Thyroid gland (tissue), 4 donors: ENCODE results near the gene HRH1. TPM values are rescaled to one million over a fixed set of nuclear protein-coding genes. Genes with fewer than 3 reads are reported as not detected.
"Not testable (repeated sequence)": the region's sequence is repeated elsewhere in the genome, so short reads cannot be mapped to it uniquely, and the experiment has no call there.

Experiments
- DNase-seq, 2 donors: peaks; one replicate each; pipeline ENCODE4 v3.0.0-alpha.2; 2019
- H3K27ac ChIP-seq, 3 donors: fragments of 200-600 bp; sonication (generic); 1 replicate in 2 of 3; 2 replicates in 1 of 3; pipeline ENCODE4 v1.5.1; 2016 to 2019; ENCODE audit warnings: mild to moderate bottlenecking in 1 of 3, moderate library complexity in 1 of 3
- H3K27me3 ChIP-seq: fragments of 200-600 bp; sonication (generic); one replicate; pipeline ENCODE4 v1.5.1; 2019
- H3K36me3 ChIP-seq, 2 donors: fragments of 200-600 bp; sonication (generic); one replicate each; pipeline ENCODE4 v1.5.1; 2016 to 2019
- H3K4me1 ChIP-seq, 2 donors: fragments of 200-600 bp; sonication (generic); one replicate each; pipeline ENCODE4 v1.5.1; 2017 to 2019
- H3K4me3 ChIP-seq, 3 donors: fragments of 200-600 bp; sonication (generic); replicated peaks in 1 of 3; 1 replicate in 2 of 3; 2 replicates in 1 of 3; pipeline ENCODE4 v1.5.1; 2016; ENCODE audit warnings: mild to moderate bottlenecking in 1 of 3
- H3K9me3 ChIP-seq: fragments of 200-600 bp; sonication (generic); one replicate; pipeline ENCODE4 v1.5.1; 2017
- CTCF ChIP-seq, 6 experiments: fragments of 200-600 bp in 3 of 6; fragments of 450-650 bp in 3 of 6; sonication (generic) in 3 of 6; IDR thresholded peaks; one replicate each; pipeline ENCODE4 v1.5.1; 2016 to 2019; ENCODE audit warnings: antibody characterized with exemption in 6 of 6, mild to moderate bottlenecking in 2 of 6, inconsistent platforms in 1 of 6, moderate library complexity in 1 of 6
- POLR2A ChIP-seq, 2 donors: fragments of 450-650 bp; IDR thresholded peaks; one replicate each; pipeline ENCODE4 v1.6.1; 2017; ENCODE audit warnings: antibody characterized with exemption in 2 of 2, mild to moderate bottlenecking in 2 of 2, moderate library complexity in 1 of 2
- WGBS, 2 donors: methylation state at CpG; one replicate each; pipeline ENCODE4 v1.1.5; 2017; 5-methylcytosine and 5-hydroxymethylcytosine counted together
- intact Hi-C: fragments of 100-400 bp; cut with DNase I; formaldehyde crosslinking; loops from one replicate; pipeline ENCODE4 v1.15.1; 2023
- total RNA-seq, 4 donors: library from RNA; depleted of rRNA; stranded (reverse); fragments of >200 nt; gene quantifications; one replicate each; pipeline ENCODE4 v1.2.3, GENCODE V29; 2016

Gene HRH1
- total RNA-seq, 4 donors from 2014 or later = 1.9 to 2.6 (median 2.4) TPM; not detected in 1

- no peak overlapping the region for H3K4me3 ChIP-seq
- no peaks in the 10 kb centered on the region for H3K27me3 ChIP-seq
- intact Hi-C loops = no loop called here
- H3K36me3 ChIP-seq = no peaks in the 10 kb centered on the region
- no peak for TF ChIP-seq POLR2A (IDR thresholded peaks at IDR 0.05)
- no peak for TF ChIP-seq CTCF (IDR thresholded peaks at IDR 0.05)
- no peaks in the 10 kb centered on the region for H3K4me1 ChIP-seq
- no peaks in the 10 kb centered on the region for H3K9me3 ChIP-seq
- no peak for DNase-seq
- no peak overlapping the region for H3K27ac ChIP-seq
- WGBS, 2 donors = 84 to 85% methylated on average over 8 of the region's 8 CpGs
Measured at GRCh38 chr3:11165476-11165875, 11.2 kb downstream of the HRH1 start.

GRCh38 chr3:11166807-11167400 is 12.6 kb downstream of the HRH1 start:
- DNase-seq, intact Hi-C loops, H3K4me1 ChIP-seq, H3K36me3 ChIP-seq, H3K27me3 ChIP-seq, H3K27ac ChIP-seq, H3K4me3 ChIP-seq, H3K9me3 ChIP-seq: not testable (repeated sequence)
- WGBS, 2 donors = 86 to 90% methylated on average over 9 to 10 of the region's 12 CpGs

- WGBS, 2 donors = 95 to 100% methylated on average over 3 of the region's 3 CpGs
- intact Hi-C loops = no loop called here
- Histone ChIP-seq H3K27me3 (no peaks in the 10 kb centered on the region), H3K4me1 (peaks cover 0 to 10% of the 10 kb centered on the region in 2 donors), H3K27ac (no peak overlapping the region), H3K9me3 (no peaks in the 10 kb centered on the region), H3K4me3 (no peak overlapping the region), H3K36me3 (no peaks in the 10 kb centered on the region)
- TF ChIP-seq POLR2A (IDR thresholded peaks at IDR 0.05) (no peak), CTCF (IDR thresholded peaks at IDR 0.05) (no peak)
- no peak for DNase-seq
Measured at GRCh38 chr3:11167590-11167989, 13.3 kb downstream of the HRH1 start.

DNA sequence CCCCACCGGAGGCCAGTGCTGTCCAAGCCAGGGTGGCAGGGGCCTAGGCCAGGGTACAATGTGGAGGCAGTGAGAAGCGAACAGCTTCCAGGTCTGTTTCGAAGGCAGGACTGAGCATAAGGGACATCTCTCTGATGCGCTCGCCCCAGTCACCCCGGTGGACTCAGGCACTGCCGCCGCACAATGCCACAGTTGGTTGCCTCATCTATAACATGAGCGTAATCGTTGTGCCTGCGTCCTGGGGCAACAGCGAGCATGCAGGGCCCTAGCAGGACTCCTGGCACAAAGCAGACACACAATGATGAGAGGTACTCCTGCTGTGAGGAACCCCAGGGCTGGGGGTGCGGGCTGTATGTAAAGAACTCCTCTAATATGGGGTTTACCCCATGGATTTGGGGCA is 14.1 kb downstream of the HRH1 start:
- Histone ChIP-seq H3K36me3 (no peaks in the 10 kb centered on the region), H3K9me3 (no peaks in the 10 kb centered on the region), H3K27ac (no peak overlapping the region), H3K27me3 (no peaks in the 10 kb centered on the region), H3K4me1 (peaks cover 0 to 10% of the 10 kb centered on the region in 2 donors), H3K4me3 (no peak overlapping the region)
- WGBS, 2 donors = 70 to 96% methylated on average over 4 to 8 of the region's 13 CpGs
- DNase-seq = no peak
- no peak for TF ChIP-seq POLR2A (IDR thresholded peaks at IDR 0.05)
- no peak for TF ChIP-seq CTCF (IDR thresholded peaks at IDR 0.05)
- intact Hi-C loops = no loop called here

DNA sequence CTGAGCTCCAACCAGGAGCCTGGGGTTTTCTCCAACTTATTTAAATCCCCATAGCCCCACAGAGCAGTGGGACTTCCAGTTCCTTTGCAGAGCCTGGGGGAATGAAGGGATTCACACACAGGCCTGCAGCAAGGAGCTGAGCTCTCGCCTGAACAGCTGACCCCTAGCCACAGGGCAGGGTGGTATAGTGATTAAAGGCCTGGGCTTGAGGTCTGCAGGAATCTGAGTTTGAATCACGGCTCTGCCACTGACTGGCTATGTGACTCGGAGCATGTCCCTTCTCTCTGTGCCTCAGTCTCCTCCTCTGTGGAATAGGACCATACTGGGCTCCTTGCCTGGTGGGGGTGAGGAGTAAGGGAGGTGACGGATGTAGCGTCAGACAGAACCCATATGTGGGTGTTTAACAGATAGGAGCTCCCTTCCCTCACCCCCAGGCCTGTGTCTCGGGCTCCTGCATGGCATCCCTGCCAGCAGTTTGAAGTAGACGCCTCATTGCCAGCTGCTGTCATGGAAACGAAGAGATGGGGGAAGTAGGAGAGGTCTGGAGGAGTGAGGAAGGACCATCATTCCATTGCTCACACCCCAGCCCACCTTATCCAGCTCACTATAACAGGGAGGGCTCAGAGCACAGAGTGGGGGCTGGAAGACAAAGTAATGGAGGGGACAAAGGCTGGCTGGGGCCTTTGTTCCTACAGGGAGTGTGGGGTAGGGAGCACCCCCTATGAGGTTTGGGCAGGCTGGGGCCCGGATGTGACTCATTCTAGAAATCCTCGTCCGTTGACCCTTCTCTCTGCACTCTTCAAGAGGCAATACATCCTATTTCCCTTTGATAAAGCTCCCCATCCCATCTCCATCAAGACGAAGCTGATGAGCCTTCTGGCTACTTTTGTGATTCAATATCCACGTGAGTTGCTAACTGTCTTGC is 14.8 kb downstream of the HRH1 start:
- no peak for DNase-seq
- intact Hi-C loops = no loop called here
- Histone ChIP-seq H3K27ac (no peak overlapping the region), H3K36me3 (no peaks in the 10 kb centered on the region), H3K4me3 (no peak overlapping the region), H3K9me3 (no peaks in the 10 kb centered on the region), H3K27me3 (no peaks in the 10 kb centered on the region), H3K4me1 (peaks cover 0 to 10% of the 10 kb centered on the region in 2 donors)
- 76 to 88% methylated on average over 13 of the region's 13 CpGs for WGBS, 2 donors
- TF ChIP-seq CTCF (IDR thresholded peaks at IDR 0.05) = no peak
- TF ChIP-seq POLR2A (IDR thresholded peaks at IDR 0.05) = no peak
